DND-41 (cell line): Measurements from ENCODE around the gene IPO7.

ENCODE experiments used
- CTCF ChIP-seq: IDR thresholded peaks from 2 replicates; pipeline ENCODE4 v1.5.1; 2012; ENCODE audit warnings: borderline replicate concordance, low read length, moderate library complexity, mild to moderate bottlenecking; ENCODE audit not compliant: poor library complexity, severe bottlenecking; ENCODE audit errors: extremely low read depth
- EZH2 ChIP-seq: IDR thresholded peaks from 3 replicates; pipeline ENCODE4 v1.6.1; 2012; ENCODE audit warnings: borderline replicate concordance, low read depth, mild to moderate bottlenecking, moderate library complexity, low read length, inconsistent platforms; ENCODE audit not compliant: severe bottlenecking

- TF ChIP-seq CTCF = no peak
- TF ChIP-seq EZH2 = no peak
Measured at GRCh38 chr11:9351321-9351881, 33.1 kb upstream of the IPO7 start.
